Gastrocnemius medialis (tissue), 4 donors: ENCODE results near the gene TMEM87B. TPM values are rescaled to one million over a fixed set of nuclear protein-coding genes. Genes with fewer than 3 reads are reported as not detected.
A peak's percentile ranks its signal among the peaks of the same experiment; 100 is the strongest.

ENCODE experiments used
- ATAC-seq, 2 donors: fragments of 150-250 bp; one replicate each; pipeline ENCODE4 v1.9.1; 2016
- DNase-seq, 2 donors: peaks; one replicate each; pipeline ENCODE4 v3.0.0-alpha.2; 2019
- H3K27ac ChIP-seq, 4 donors: fragments of 200-600 bp; sonication (generic); 1 replicate in 1 of 4; 2 replicates in 3 of 4; pipeline ENCODE4 v1.5.1; 2016 to 2018; ENCODE audit warnings: mild to moderate bottlenecking in 2 of 4, moderate library complexity in 1 of 4
- H3K27me3 ChIP-seq, 3 donors: fragments of 200-600 bp; sonication (generic) in 2 of 3; 1 replicate in 1 of 3; 2 replicates in 2 of 3; pipeline versions ENCODE4 v1.5.1 to v1.6.0; 2016 to 2019; ENCODE audit warnings: mild to moderate bottlenecking in 1 of 3, moderate library complexity in 1 of 3
- H3K36me3 ChIP-seq, 2 donors: fragments of 200-600 bp; sonication (generic) in 1 of 2; one replicate each; pipeline ENCODE4 v1.5.1; 2017 to 2018
- H3K4me1 ChIP-seq, 2 donors: fragments of 200-600 bp; sonication (generic) in 1 of 2; one replicate each; pipeline ENCODE4 v1.5.1; 2016 to 2017; ENCODE audit warnings: mild to moderate bottlenecking in 2 of 2
- H3K4me3 ChIP-seq, 4 donors: fragments of 200-600 bp; sonication (generic) in 3 of 4; 1 replicate in 1 of 4; 2 replicates in 3 of 4; pipeline ENCODE4 v1.5.1; 2016 to 2019; ENCODE audit warnings: mild to moderate bottlenecking in 2 of 4
- H3K9me3 ChIP-seq, 3 donors: fragments of 200-600 bp; sonication (generic) in 2 of 3; 1 replicate in 1 of 3; 2 replicates in 2 of 3; pipeline ENCODE4 v1.5.1; 2016 to 2019
- CTCF ChIP-seq, 5 experiments: fragments of 450-650 bp in 3 of 5; fragments of 200-600 bp in 2 of 5; sonication (generic) in 2 of 5; IDR thresholded peaks in 4 of 5; conservative IDR thresholded peaks in 1 of 5; 1 replicate in 4 of 5; 2 replicates in 1 of 5; pipeline ENCODE4 v1.5.1; 2016 to 2019; ENCODE audit warnings: antibody characterized with exemption in 5 of 5, mild to moderate bottlenecking in 3 of 5, moderate library complexity in 3 of 5
- POLR2A ChIP-seq, 2 donors: fragments of 450-650 bp; IDR thresholded peaks; one replicate each; pipeline ENCODE4 v1.6.1; 2017; ENCODE audit warnings: antibody characterized with exemption in 2 of 2, mild to moderate bottlenecking in 2 of 2, moderate library complexity in 2 of 2
- in situ Hi-C, 4 donors: fragments of 200-750 bp; cut with MboI; loops; one replicate each; pipeline versions ENCODE4 v1.15.0 to v1.8.0; 2017; ENCODE audit warnings: low sequenced_read_pairs in 4 of 4
- intact Hi-C: fragments of 100-400 bp; cut with DNase I; formaldehyde crosslinking; loops from one replicate; pipeline ENCODE4 v1.15.1; 2023; ENCODE audit warnings: low total_unique reads
- total RNA-seq, 4 donors: library from RNA; depleted of rRNA; stranded (reverse); fragments of >200 nt; gene quantifications; one replicate each; pipeline versions ENCODE4 v1.1.0 to v1.2.3, GENCODE V29; 2016

The TMEM87B gene
- total RNA-seq, 4 donors from 2014 or later: 2.6 to 5.0 (median 3.1) TPM

DNA sequence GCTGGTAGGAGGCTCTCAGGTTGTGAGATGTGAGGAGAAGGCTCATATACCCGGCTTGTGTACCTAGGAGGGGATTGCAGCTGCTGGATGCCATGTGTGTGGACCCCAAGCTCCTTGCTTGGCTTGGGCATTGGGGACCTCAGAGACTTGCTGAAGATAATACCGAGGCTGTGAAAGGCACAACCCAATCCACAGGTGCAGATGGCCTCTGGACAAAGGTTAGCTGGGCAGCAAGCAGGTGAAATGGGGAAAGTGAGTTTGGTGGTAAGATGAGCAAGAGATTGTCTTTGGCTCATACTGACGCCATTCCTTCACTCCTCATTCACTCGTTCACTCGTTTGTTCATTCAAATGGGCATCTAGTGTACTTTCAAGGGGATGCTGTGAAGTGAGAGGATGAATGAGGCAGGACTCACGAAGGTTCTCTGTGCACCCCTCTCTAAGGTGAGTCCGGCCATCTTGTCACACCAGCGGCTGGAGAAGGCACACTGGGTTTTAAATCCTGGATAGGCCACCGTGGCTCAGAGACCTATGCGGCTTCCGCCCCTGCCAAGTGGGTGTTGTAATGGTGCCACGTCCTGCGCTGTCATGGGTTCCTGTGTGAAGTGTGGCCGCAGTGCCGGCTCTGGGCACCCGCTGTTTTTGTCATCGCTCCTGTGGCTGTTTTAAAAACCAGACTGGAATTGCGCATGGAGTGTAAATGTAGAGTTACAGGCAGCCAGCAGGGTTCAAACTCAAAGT is 96.8 kb downstream of the TMEM87B start:
- H3K27me3 ChIP-seq: peaks cover 0 to 8% (median 0%) of the 10 kb centered on the region in 3 donors
- H3K36me3 ChIP-seq: no peaks in the 10 kb centered on the region
- H3K4me3 ChIP-seq: no peak overlapping the region
- no peak overlapping the region for H3K27ac ChIP-seq
- H3K4me1 ChIP-seq: no peaks in the 10 kb centered on the region
- DNase-seq (no peak), ATAC-seq (no peak)
- no peak for TF ChIP-seq CTCF (IDR thresholded peaks at IDR 0.05 in 4 of 5, conservative IDR thresholded peaks at IDR 0.05 in 1 of 5)
- no peak for TF ChIP-seq POLR2A (IDR thresholded peaks at IDR 0.05)
- in situ Hi-C loops (no loop called here), intact Hi-C loops (no loop called here)
- H3K9me3 ChIP-seq: no peaks in the 10 kb centered on the region

DNA sequence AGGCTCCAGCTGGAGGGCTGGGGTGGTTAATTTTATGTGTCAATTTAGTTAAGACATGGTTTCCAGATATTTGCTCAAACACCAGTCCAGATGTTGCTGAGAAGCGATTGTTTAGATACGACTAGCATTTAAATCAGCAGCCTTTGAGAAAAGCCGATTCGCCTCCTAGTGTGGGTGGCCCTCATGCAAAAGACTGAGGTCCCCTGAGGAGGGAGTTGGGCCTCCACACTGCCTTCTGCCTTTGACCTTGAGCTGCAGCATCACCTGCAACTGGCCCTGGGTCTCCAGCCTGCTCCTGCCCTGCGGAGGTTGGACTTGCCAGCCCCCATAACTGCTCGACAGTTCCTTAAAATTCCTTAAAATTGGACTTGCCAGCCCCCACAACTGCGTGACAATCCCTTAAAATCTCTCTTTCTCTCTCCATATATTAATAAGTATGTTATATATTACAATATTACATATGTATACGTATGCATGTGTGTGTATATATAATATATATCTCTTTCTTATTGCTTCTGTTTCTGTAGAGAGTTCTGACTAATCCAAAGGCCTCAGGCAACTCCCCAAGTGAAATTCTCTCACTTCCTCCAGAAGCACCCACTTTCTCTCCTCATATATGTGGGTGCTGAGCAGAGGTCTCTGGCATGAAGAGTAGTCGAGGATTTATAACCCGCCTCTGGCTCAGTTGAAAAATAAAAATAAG is 97.6 kb downstream of the TMEM87B start:
- Histone ChIP-seq H3K4me3 (no peak overlapping the region), H3K27me3 (peaks cover 0 to 13% (median 0%) of the 10 kb centered on the region in 3 donors), H3K36me3 (no peaks in the 10 kb centered on the region), H3K27ac (no peak overlapping the region), H3K4me1 (no peaks in the 10 kb centered on the region), H3K9me3 (no peaks in the 10 kb centered on the region)
- no peak for DNase-seq
- intact Hi-C loops (no loop called here), in situ Hi-C loops (no loop called here)
- no peak for TF ChIP-seq POLR2A (IDR thresholded peaks at IDR 0.05)
- no peak for TF ChIP-seq CTCF (IDR thresholded peaks at IDR 0.05 in 4 of 5, conservative IDR thresholded peaks at IDR 0.05 in 1 of 5)
- ATAC-seq: no peak

DNA sequence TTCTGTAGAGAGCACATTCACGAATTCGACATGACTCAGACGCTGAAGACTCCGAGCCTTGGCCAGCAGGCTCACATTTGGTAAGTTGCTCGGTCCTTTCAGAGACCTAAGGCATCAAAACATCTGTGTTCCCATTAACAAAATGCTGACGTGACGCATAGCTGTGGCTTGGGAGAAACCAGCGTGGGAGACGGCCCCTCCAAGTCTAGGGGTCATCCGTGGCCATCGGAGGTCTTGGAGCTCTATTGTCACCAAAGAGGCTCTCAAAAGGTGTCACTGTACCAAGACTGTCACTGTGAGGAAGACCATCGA is 98.1 kb downstream of the TMEM87B start:
- H3K4me1 ChIP-seq: no peaks in the 10 kb centered on the region
- H3K36me3 ChIP-seq: no peaks in the 10 kb centered on the region
- DNase-seq: peak in 1 of 2 donors; percentile 40
- H3K27ac ChIP-seq: peak overlapping the region in 1 of 4 donors; percentile 31
- H3K9me3 ChIP-seq: no peaks in the 10 kb centered on the region
- no peak overlapping the region for H3K4me3 ChIP-seq
- in situ Hi-C loops (no loop called here), intact Hi-C loops (no loop called here)
- peaks cover 0 to 13% (median 0%) of the 10 kb centered on the region in 3 donors for H3K27me3 ChIP-seq
- TF ChIP-seq POLR2A (IDR thresholded peaks at IDR 0.05): no peak
- no peak for TF ChIP-seq CTCF (IDR thresholded peaks at IDR 0.05 in 4 of 5, conservative IDR thresholded peaks at IDR 0.05 in 1 of 5)
- ATAC-seq: peak; percentile 60

DNA sequence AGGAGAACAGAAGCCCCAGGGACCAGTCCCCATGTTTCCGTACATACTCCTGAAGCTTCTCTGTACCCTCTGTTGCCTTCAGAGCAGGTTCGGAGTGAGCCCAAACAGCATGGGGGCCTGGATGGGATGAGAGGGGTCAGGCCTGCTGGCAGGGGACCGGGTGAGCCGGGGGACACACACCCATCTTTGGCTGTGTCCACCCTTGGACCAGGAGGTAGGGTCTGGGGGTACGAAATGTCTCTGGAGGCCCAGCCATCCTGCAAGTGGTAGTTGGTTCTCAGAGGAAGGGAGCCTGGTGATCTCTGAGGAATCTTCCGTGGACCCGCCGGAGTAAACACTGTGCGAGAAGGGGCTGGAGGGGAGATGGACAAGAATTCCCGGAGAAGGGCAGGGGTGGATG is 98.4 kb downstream of the TMEM87B start:
- TF ChIP-seq CTCF (IDR thresholded peaks at IDR 0.05 in 4 of 5, conservative IDR thresholded peaks at IDR 0.05 in 1 of 5) (no peak), POLR2A (IDR thresholded peaks at IDR 0.05) (no peak)
- H3K36me3 ChIP-seq: no peaks in the 10 kb centered on the region
- no peaks in the 10 kb centered on the region for H3K9me3 ChIP-seq
- intact Hi-C loops (no loop called here), in situ Hi-C loops (no loop called here)
- no peak overlapping the region for H3K4me3 ChIP-seq
- DNase-seq (no peak), ATAC-seq (no peak)
- no peaks in the 10 kb centered on the region for H3K4me1 ChIP-seq
- peaks cover 0 to 13% (median 0%) of the 10 kb centered on the region in 3 donors for H3K27me3 ChIP-seq
- peak overlapping the region in 1 of 4 donors; percentile 31 for H3K27ac ChIP-seq
